ELR (cell line): ENCODE results near the gene PRSS33.
A peak's percentile ranks its signal among the peaks of the same experiment; 100 is the strongest.

ENCODE experiments used
- DNase-seq: peaks from one replicate; pipeline ENCODE4 v3.0.0-alpha.2; 2015; ENCODE audit warnings: low read depth

The PRSS33 gene

GRCh38 chr16:2787406-2787805, at the start of gene PRSS33:
Gene PRSS33, minus strand, starts transcription at chr16:2787560. Its CDS starts 1,013 bp downstream, at chr16:2786547.
- DNase-seq, result no peak

- DNase-seq, result peak; percentile 25
Observed at GRCh38 chr16:2836646-2837508, 49.5 kb upstream of the PRSS33 start.

- DNase-seq, result peak; percentile 94
Observed at GRCh38 chr16:2835638-2836493, 48.5 kb upstream of the PRSS33 start.

- no peak for DNase-seq
Observed at GRCh38 chr16:2834968-2835367, 47.6 kb upstream of the PRSS33 start.

- DNase-seq, result no peak
Observed at GRCh38 chr16:2833776-2834175, 46.4 kb upstream of the PRSS33 start.

GRCh38 chr16:2831203-2831602, 43.8 kb upstream of the PRSS33 start:
- no peak for DNase-seq

GRCh38 chr16:2830355-2830695, 43.0 kb upstream of the PRSS33 start:
- DNase-seq, result no peak

GRCh38 chr16:2829501-2830354, 42.4 kb upstream of the PRSS33 start, which contains the start of gene ZG16B:
Gene ZG16B, plus strand, starts transcription at chr16:2830303. Its CDS starts 139 bp downstream, at chr16:2830442.
- no peak for DNase-seq

GRCh38 chr16:2828876-2829430, 41.6 kb upstream of the PRSS33 start:
- DNase-seq, result no peak

- DNase-seq, result no peak
Observed at GRCh38 chr16:2828521-2828840, 41.1 kb upstream of the PRSS33 start.

GRCh38 chr16:2827831-2828520, 40.6 kb upstream of the PRSS33 start:
- no peak for DNase-seq

- DNase-seq, result no peak
Observed at GRCh38 chr16:2827374-2827791, 40.0 kb upstream of the PRSS33 start.

- DNase-seq, result no peak
Observed at GRCh38 chr16:2826591-2827373, 39.4 kb upstream of the PRSS33 start.

GRCh38 chr16:2825906-2826305, 38.5 kb upstream of the PRSS33 start:
- DNase-seq, result no peak

GRCh38 chr16:2825049-2825742, 37.8 kb upstream of the PRSS33 start:
- DNase-seq, result no peak

GRCh38 chr16:2824626-2825025, 37.3 kb upstream of the PRSS33 start:
- DNase-seq, result no peak

- no peak for DNase-seq
Observed at GRCh38 chr16:2822496-2822895, 35.1 kb upstream of the PRSS33 start.

- no peak for DNase-seq
Observed at GRCh38 chr16:2822158-2822495, 34.8 kb upstream of the PRSS33 start.

- DNase-seq, result peak; percentile 10
Observed at GRCh38 chr16:2821487-2822157, 34.3 kb upstream of the PRSS33 start.
